AG04449 (cell line): ENCODE results near the gene ADAMTSL4.
"Not testable (repeated sequence)": the region's sequence is repeated elsewhere in the genome, so short reads cannot be mapped to it uniquely, and the experiment has no call there.

Experiments used
- CTCF ChIA-PET: fragments of 350-600 bp; formaldehyde crosslinking; extraction: SDS; loops from one replicate; lab custom pipeline; 2021; ENCODE audit warnings: antibody characterized with exemption; lab: Yijun Ruan, JAX
- POLR2A ChIA-PET: fragments of 400-600, 350-600 bp; formaldehyde crosslinking; extraction: SDS; loops from one replicate; lab custom pipeline; 2020; ENCODE audit warnings: antibody characterized with exemption, inconsistent platforms; lab: Yijun Ruan, JAX
- DNase-seq: peaks from one replicate; pipeline ENCODE4 v3.0.0-alpha.2; 2010; ENCODE audit warnings: low read depth, low spot score
- H3K4me3 ChIP-seq: 2 replicates; pipeline ENCODE4 v1.5.1; 2011; ENCODE audit warnings: low read depth, mild to moderate bottlenecking, control low read depth, low read length
- CTCF ChIP-seq: IDR thresholded peaks from one replicate; pipeline ENCODE4 v1.5.1; 2011; ENCODE audit warnings: mild to moderate bottlenecking, moderate library complexity, low read length, control low read depth, inconsistent platforms; ENCODE audit not compliant: insufficient read depth; ENCODE audit errors: missing control alignments

Gene ADAMTSL4

GRCh38 chr1:150582371-150582770 lies 33.2 kb downstream of the ADAMTSL4 start:
- peak; percentile 65 for DNase-seq
- TF ChIP-seq CTCF, result no peak
- H3K4me3 ChIP-seq, result no peak overlapping the region
- ChIA-PET CTCF (interaction anchor here (1.0 to 4.8 kb wide), 6 partner anchors 11 to 40 kb away, joined by 3 to 21 read pairs (median 4); no protein-coding TSS in a partner anchor), POLR2A (no interaction called here)

- DNase-seq, result no peak
- POLR2A ChIA-PET, result interaction anchor here (1.0 kb wide), 1 partner anchor 17 kb away, joined by 4 read pairs; the partner anchor contains the start of gene MCL1
- CTCF ChIA-PET, result no interaction called here
- H3K4me3 ChIP-seq, result no peak overlapping the region
- TF ChIP-seq CTCF, result no peak
Measured at GRCh38 chr1:150596095-150596892, 47.1 kb downstream of the ADAMTSL4 start.

DNA sequence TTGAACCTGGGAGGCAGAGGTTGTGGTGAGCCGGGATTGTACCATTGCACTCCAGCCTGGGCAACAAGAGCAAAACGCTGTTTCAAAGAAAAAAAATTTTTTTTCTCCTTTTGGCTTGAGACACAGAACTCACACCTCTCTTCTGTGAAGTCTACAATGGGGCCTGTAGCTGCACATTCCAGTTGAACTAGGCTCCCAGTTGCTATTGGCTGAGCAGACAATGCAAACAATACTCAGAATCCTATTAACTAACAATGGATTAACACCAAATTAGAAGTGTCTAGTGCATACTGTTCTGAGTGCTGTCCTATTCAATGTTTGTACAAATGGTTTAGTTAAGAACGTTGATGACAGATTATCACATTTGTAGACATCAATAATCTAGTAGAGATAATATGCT lies 47.8 kb downstream of the ADAMTSL4 start:
- H3K4me3 ChIP-seq, result no peak overlapping the region
- no peak for TF ChIP-seq CTCF
- ChIA-PET POLR2A (no interaction called here), CTCF (no interaction called here)
- DNase-seq, result no peak

DNA sequence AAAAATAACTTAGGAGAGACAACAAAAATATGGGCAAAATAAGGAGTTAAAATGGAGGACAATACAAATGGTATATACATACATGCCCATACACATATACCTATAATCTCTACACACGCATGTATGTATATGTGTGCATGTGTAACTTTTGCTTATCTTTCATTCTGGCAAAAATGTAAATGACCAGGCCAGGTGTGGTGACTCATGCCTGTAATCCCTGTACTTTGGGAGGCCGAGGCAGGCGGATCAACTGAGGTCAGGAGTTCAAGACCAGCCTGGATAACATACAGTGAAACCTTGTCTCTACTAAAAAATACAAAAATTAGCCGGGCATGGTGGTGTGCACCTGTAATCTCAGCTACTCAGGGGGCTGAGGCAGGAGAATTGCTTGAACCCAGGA lies 49.1 kb downstream of the ADAMTSL4 start:
- H3K4me3 ChIP-seq, DNase-seq, CTCF ChIA-PET, POLR2A ChIA-PET: not testable (repeated sequence)

DNA sequence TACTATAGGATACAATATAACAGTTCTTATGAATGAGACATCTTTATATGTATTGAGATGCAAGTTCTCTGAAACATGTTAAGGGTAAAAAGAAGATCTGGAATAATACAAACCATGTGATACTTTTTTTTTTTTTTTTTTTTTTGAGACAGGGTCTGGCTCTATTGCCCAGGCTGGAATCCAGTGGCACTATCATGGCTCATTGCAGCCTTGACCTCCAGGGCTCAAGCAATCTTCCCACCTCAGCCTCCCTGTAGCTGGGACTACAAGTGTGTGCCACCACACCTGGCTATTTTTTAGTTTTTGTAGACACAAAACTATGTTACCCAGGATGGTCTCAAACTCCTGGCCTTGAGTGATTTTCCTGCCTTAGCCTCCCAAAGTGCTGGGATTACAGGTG lies 52.3 kb downstream of the ADAMTSL4 start:
- no peak for TF ChIP-seq CTCF
- CTCF ChIA-PET, result no interaction called here
- H3K4me3 ChIP-seq, result no peak overlapping the region
- DNase-seq, result no peak
- POLR2A ChIA-PET, result no interaction called here

GRCh38 chr1:150602372-150602771 lies 53.2 kb downstream of the ADAMTSL4 start:
- CTCF ChIA-PET, DNase-seq, H3K4me3 ChIP-seq: not testable (repeated sequence)
- POLR2A ChIA-PET, result interaction anchor here (0.6 to 4.7 kb wide), 3 partner anchors 13 to 320 kb away, joined by 3 to 31 read pairs (median 5); partner anchors contain the start of gene MCL1

DNA sequence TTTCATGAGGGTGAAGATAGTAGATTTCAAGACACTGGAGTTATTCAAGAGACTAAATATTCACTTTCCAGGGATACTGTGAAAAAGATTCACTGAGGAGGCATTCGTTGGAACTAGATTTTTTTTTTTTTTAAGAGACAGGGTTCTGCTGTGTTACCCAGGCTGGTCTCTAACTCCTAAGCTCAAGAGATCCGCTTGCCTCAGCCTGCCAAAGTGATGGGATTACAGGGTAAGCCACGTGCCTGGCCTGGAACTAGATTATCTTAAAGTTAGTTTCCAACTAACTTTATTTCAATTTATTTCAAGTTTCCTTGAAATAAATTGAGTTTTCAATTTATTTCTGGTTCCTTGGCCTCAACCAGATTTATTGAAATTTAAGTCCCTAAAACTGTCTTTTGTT lies 54.5 kb downstream of the ADAMTSL4 start:
- POLR2A ChIA-PET, result interaction anchor here (0.7 to 4.7 kb wide), 2 partner anchors 25 to 111 kb away, joined by 4 to 31 read pairs; partner anchors contain the start of gene MCL1
- no peak overlapping the region for H3K4me3 ChIP-seq
- TF ChIP-seq CTCF, result no peak
- DNase-seq, result no peak
- CTCF ChIA-PET, result interaction anchor here (2.1 kb wide), 1 partner anchor 43 kb away, joined by 20 read pairs; no protein-coding TSS in a partner anchor
